ENCODE results near the gene BNC1. TPM values are rescaled to one million over a fixed set of nuclear protein-coding genes. Genes with fewer than 3 reads are reported as not detected.
A peak's percentile ranks its signal among the peaks of the same experiment; 100 is the strongest.

BNC1 gene
- total RNA-seq (not detected), total RNA-seq (0 to 0.11 (median 0) reads per million in 29 experiments)
- total RNA-seq (2013), result 0.04 TPM

- Histone ChIP-seq H3K4me1 (ENCODE audit: control insufficient read depth in 1 of 2, extremely low read depth in 1 of 2, insufficient read depth in 2 of 2, low read length in 2 of 2) (peaks cover 0 to 14% of the 10 kb centered on the region in 2 experiments), H3K36me3 (ENCODE audit: control insufficient read depth in 2 of 2, extremely low read depth in 1 of 2, insufficient read depth in 1 of 2, low read length in 1 of 2) (no peaks in the 10 kb centered on the region), H3K27ac (ENCODE audit: low read length) (no peak within 1 kb of the TSS), H3K27me3 (replicated peaks in 1 of 2; ENCODE audit: control insufficient read depth in 2 of 2, extremely low read depth in 1 of 2, insufficient read depth in 2 of 2, low read length in 1 of 2) (peaks cover 21 to 41% of the 10 kb centered on the region in 2 experiments), H3K4me3 (ENCODE audit: control insufficient read depth in 1 of 2, extremely low read depth in 1 of 2, low read length in 1 of 2) (peak within 1 kb of the TSS in 1 of 2 donors; percentile 58), H3K9me3 (no peaks in the 10 kb centered on the region)
- H3K36me3 Mint-ChIP-seq, result no peaks in the 10 kb centered on the region
- H3K27me3 Mint-ChIP-seq, result peaks cover 60 to 70% of the 10 kb centered on the region in 2 donors
- H3K4me1 Mint-ChIP-seq, result peaks cover 4 to 15% (median 10%) of the 10 kb centered on the region in 3 donors
- no peak within 1 kb of the TSS for H3K27ac Mint-ChIP-seq
- ChIA-PET POLR2A (interaction anchor here in 1 of 2 donors (0.6 kb wide), 1 partner anchor 17 kb away, joined by 4 read pairs; no protein-coding TSS in a partner anchor), CTCF (no interaction called here)
- no peaks in the 10 kb centered on the region for H3K9me3 Mint-ChIP-seq
- peak within 1 kb of the TSS in 2 of 3 donors; percentile 37 to 70 for H3K4me3 Mint-ChIP-seq
- DNase-seq (no peak), ATAC-seq (replicated peaks in 1 of 4) (no peak)
- 5% methylated on average over 77 of the region's 93 CpGs for WGBS (ENCODE audit: insufficient coverage)
Observed at GRCh38 chr15:83284559-83285283, at the start of gene BNC1. BNC1 (minus strand) TSS chr15:83284664; CDS start chr15:83284628, 36 bp downstream.

DNA sequence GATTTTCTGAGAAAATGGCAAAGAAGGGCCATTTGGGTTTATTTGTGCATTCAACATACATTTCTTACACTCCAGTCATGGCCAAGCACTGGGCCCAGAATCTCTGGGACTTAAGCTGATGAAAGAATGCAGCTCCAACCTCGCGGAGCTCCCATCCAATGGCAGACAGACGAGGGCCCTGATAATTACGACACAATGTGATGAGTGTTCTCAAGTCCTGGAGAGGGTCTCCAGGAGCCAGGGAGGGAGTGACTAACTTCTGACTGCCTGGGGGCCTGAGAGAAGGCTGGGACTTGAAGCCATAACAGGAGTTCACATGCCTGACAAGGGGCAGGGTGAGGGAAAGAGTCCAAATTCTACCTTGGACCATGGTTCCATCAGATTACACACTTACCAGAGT is 42.6 kb upstream of the BNC1 start:
- Histone ChIP-seq H3K36me3 (ENCODE audit: control insufficient read depth in 2 of 2, extremely low read depth in 1 of 2, insufficient read depth in 1 of 2, low read length in 1 of 2) (no peaks in the 10 kb centered on the region), H3K9me3 (no peaks in the 10 kb centered on the region), H3K4me1 (ENCODE audit: control insufficient read depth in 1 of 2, extremely low read depth in 1 of 2, insufficient read depth in 2 of 2, low read length in 2 of 2) (no peaks in the 10 kb centered on the region), H3K4me3 (ENCODE audit: control insufficient read depth in 1 of 2, extremely low read depth in 1 of 2, low read length in 1 of 2) (no peak overlapping the region), H3K27ac (ENCODE audit: low read length) (no peak overlapping the region), H3K27me3 (replicated peaks in 1 of 2; ENCODE audit: control insufficient read depth in 2 of 2, extremely low read depth in 1 of 2, insufficient read depth in 2 of 2, low read length in 1 of 2) (no peaks in the 10 kb centered on the region)
- DNase-seq, result no peak
- Mint-ChIP-seq H3K36me3 (no peaks in the 10 kb centered on the region), H3K4me3 (no peak overlapping the region), H3K27ac (no peak overlapping the region), H3K27me3 (peaks cover 2 to 17% of the 10 kb centered on the region in 2 donors), H3K4me1 (no peaks in the 10 kb centered on the region), H3K9me3 (no peaks in the 10 kb centered on the region)
- no peak for ATAC-seq (replicated peaks in 1 of 4)
- ChIA-PET CTCF (no interaction called here), POLR2A (no interaction called here)
- WGBS (ENCODE audit: insufficient coverage), result 86% methylated on average over 4 of the region's 4 CpGs

- DNase-seq, result no peak
- no peak overlapping the region for H3K27ac ChIP-seq (ENCODE audit: low read length)
- H3K27me3 ChIP-seq (replicated peaks in 1 of 2; ENCODE audit: control insufficient read depth in 2 of 2, extremely low read depth in 1 of 2, insufficient read depth in 2 of 2, low read length in 1 of 2), result peaks cover 0 to under 1% of the 10 kb centered on the region in 2 experiments
- H3K4me3 ChIP-seq (ENCODE audit: control insufficient read depth in 1 of 2, extremely low read depth in 1 of 2, low read length in 1 of 2), result no peak overlapping the region
- Mint-ChIP-seq H3K9me3 (no peaks in the 10 kb centered on the region), H3K4me3 (no peak overlapping the region), H3K36me3 (no peaks in the 10 kb centered on the region), H3K27ac (no peak overlapping the region), H3K4me1 (no peaks in the 10 kb centered on the region), H3K27me3 (peaks cover 5 to 26% of the 10 kb centered on the region in 2 donors)
- no peaks in the 10 kb centered on the region for H3K4me1 ChIP-seq (ENCODE audit: control insufficient read depth in 1 of 2, extremely low read depth in 1 of 2, insufficient read depth in 2 of 2, low read length in 2 of 2)
- CTCF ChIA-PET, result no interaction called here
- ATAC-seq (replicated peaks in 1 of 4), result no peak
- no CpG with 5 or more reads among the region's 2 CpGs for WGBS (ENCODE audit: insufficient coverage)
- H3K36me3 ChIP-seq (ENCODE audit: control insufficient read depth in 2 of 2, extremely low read depth in 1 of 2, insufficient read depth in 1 of 2, low read length in 1 of 2), result no peaks in the 10 kb centered on the region
- POLR2A ChIA-PET, result no interaction called here
- H3K9me3 ChIP-seq, result no peaks in the 10 kb centered on the region
Observed at GRCh38 chr15:83324799-83325198, 40.3 kb upstream of the BNC1 start.

DNA sequence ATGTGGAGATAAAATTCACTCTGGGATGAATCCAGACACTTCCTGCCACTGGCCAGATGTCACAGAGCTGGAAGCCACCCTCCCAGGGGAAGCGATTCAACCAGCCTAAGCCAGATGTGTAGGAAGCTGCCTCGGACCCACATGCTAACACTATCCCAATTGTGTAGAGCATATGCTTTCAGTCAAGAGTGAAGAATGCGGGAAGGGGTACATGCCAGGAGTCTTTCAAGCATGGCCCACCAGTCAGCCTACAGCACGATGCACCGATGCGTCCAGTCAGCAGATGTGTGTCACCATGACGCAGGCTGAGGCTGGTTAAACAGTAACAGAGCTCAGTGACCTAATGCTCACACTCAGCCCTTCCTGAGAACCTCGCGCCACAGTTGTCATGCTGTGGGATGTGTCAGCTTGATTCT is 38.8 kb upstream of the BNC1 start:
- peaks cover 0 to 2% of the 10 kb centered on the region in 2 experiments for H3K27me3 ChIP-seq (replicated peaks in 1 of 2; ENCODE audit: control insufficient read depth in 2 of 2, extremely low read depth in 1 of 2, insufficient read depth in 2 of 2, low read length in 1 of 2)
- WGBS (ENCODE audit: insufficient coverage), result 90% methylated on average over 6 of the region's 9 CpGs
- no peaks in the 10 kb centered on the region for H3K9me3 ChIP-seq
- H3K27ac ChIP-seq (ENCODE audit: low read length), result no peak overlapping the region
- no peaks in the 10 kb centered on the region for H3K36me3 ChIP-seq (ENCODE audit: control insufficient read depth in 2 of 2, extremely low read depth in 1 of 2, insufficient read depth in 1 of 2, low read length in 1 of 2)
- ATAC-seq (replicated peaks in 1 of 4), result no peak
- peaks cover 8 to 37% of the 10 kb centered on the region in 2 donors for H3K27me3 Mint-ChIP-seq
- H3K9me3 Mint-ChIP-seq, result no peaks in the 10 kb centered on the region
- no peaks in the 10 kb centered on the region for H3K4me1 ChIP-seq (ENCODE audit: control insufficient read depth in 1 of 2, extremely low read depth in 1 of 2, insufficient read depth in 2 of 2, low read length in 2 of 2)
- H3K4me3 Mint-ChIP-seq, result no peak overlapping the region
- DNase-seq, result no peak
- no peak overlapping the region for H3K27ac Mint-ChIP-seq
- H3K4me1 Mint-ChIP-seq, result no peaks in the 10 kb centered on the region
- CTCF ChIA-PET, result no interaction called here
- POLR2A ChIA-PET, result no interaction called here
- H3K4me3 ChIP-seq (ENCODE audit: control insufficient read depth in 1 of 2, extremely low read depth in 1 of 2, low read length in 1 of 2), result no peak overlapping the region
- H3K36me3 Mint-ChIP-seq, result no peaks in the 10 kb centered on the region

DNA sequence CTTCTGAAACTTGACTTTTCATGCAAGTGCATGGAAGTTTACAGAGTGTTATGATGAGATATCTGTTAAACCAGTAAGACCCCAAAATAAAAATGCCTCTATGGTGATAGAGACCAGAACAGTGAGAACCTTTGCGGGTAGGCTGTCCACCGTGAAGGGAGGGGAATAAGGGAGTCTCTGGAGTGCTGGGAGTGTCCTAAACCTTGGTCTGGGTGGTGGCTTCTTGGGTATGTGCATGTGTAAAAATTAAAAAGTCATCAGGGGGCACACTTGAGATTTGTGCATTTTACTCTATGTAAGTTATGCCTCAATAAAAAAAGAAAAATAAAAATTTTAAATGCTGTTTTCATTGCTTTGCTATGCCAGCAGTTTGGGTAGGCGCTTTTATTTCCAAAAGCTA is 38.2 kb upstream of the BNC1 start:
- POLR2A ChIA-PET, result no interaction called here

DNA sequence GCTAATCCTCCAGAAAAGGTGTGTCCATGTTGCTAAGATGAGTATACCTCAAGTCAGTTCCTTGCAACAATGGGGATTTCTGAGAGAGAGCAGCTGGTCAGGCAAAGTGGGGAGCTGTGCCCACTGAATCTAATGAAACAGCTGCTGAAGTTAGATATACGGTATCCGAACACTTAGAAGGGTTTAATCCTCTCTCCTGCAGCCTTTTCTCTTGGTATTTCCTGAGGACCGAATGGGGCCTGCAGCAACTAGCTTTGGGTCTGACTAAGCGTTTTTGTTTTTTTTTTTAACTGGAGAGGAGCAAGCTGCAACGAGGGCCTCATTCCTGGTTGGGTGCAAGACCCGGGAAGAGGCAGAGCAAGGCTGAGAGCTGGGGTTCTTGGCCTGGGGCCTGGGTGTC is 37.6 kb upstream of the BNC1 start:
- Mint-ChIP-seq H3K36me3 (no peaks in the 10 kb centered on the region), H3K27me3 (peaks cover 8 to 37% of the 10 kb centered on the region in 2 donors), H3K4me3 (no peak overlapping the region), H3K27ac (no peak overlapping the region), H3K9me3 (no peaks in the 10 kb centered on the region), H3K4me1 (no peaks in the 10 kb centered on the region)
- Histone ChIP-seq H3K9me3 (no peaks in the 10 kb centered on the region), H3K4me3 (ENCODE audit: control insufficient read depth in 1 of 2, extremely low read depth in 1 of 2, low read length in 1 of 2) (no peak overlapping the region), H3K4me1 (ENCODE audit: control insufficient read depth in 1 of 2, extremely low read depth in 1 of 2, insufficient read depth in 2 of 2, low read length in 2 of 2) (no peaks in the 10 kb centered on the region), H3K27ac (ENCODE audit: low read length) (no peak overlapping the region), H3K36me3 (ENCODE audit: control insufficient read depth in 2 of 2, extremely low read depth in 1 of 2, insufficient read depth in 1 of 2, low read length in 1 of 2) (no peaks in the 10 kb centered on the region), H3K27me3 (replicated peaks in 1 of 2; ENCODE audit: control insufficient read depth in 2 of 2, extremely low read depth in 1 of 2, insufficient read depth in 2 of 2, low read length in 1 of 2) (peaks cover 0 to 2% of the 10 kb centered on the region in 2 experiments)
- ChIA-PET CTCF (no interaction called here), POLR2A (no interaction called here)
- no peak for DNase-seq
- no peak for ATAC-seq (replicated peaks in 1 of 4)
- 50% methylated on average over 5 of the region's 6 CpGs for WGBS (ENCODE audit: insufficient coverage)

More for the DNA sequence above, 38.2 kb upstream of the BNC1 start:
- Mint-ChIP-seq H3K9me3 (no peaks in the 10 kb centered on the region), H3K4me1 (no peaks in the 10 kb centered on the region), H3K27me3 (peaks cover 8 to 37% of the 10 kb centered on the region in 2 donors), H3K36me3 (no peaks in the 10 kb centered on the region), H3K4me3 (no peak overlapping the region), H3K27ac (no peak overlapping the region)
- 75% methylated on average over 2 of the region's 3 CpGs for WGBS (ENCODE audit: insufficient coverage)
- Histone ChIP-seq H3K4me3 (ENCODE audit: control insufficient read depth in 1 of 2, extremely low read depth in 1 of 2, low read length in 1 of 2) (no peak overlapping the region), H3K4me1 (ENCODE audit: control insufficient read depth in 1 of 2, extremely low read depth in 1 of 2, insufficient read depth in 2 of 2, low read length in 2 of 2) (no peaks in the 10 kb centered on the region), H3K9me3 (no peaks in the 10 kb centered on the region), H3K27ac (ENCODE audit: low read length) (no peak overlapping the region), H3K36me3 (ENCODE audit: control insufficient read depth in 2 of 2, extremely low read depth in 1 of 2, insufficient read depth in 1 of 2, low read length in 1 of 2) (no peaks in the 10 kb centered on the region), H3K27me3 (replicated peaks in 1 of 2; ENCODE audit: control insufficient read depth in 2 of 2, extremely low read depth in 1 of 2, insufficient read depth in 2 of 2, low read length in 1 of 2) (peaks cover 0 to 2% of the 10 kb centered on the region in 2 experiments)
- DNase-seq (no peak), ATAC-seq (replicated peaks in 1 of 4) (no peak)
- CTCF ChIA-PET, result no interaction called here
